ENCODE measurements around the gene CLEC10A. TPM values are rescaled to one million over a fixed set of nuclear protein-coding genes. Genes with fewer than 3 reads are reported as not detected.
A peak's percentile ranks its signal among the peaks of the same experiment; 100 is the strongest.
"Not testable (repeated sequence)": the region's sequence is repeated elsewhere in the genome, so short reads cannot be mapped to it uniquely, and the experiment has no call there.

Gene CLEC10A
- total RNA-seq, 4 donors from 2014 or later: 6.3 to 7.0 TPM; not detected in 2

GRCh38 chr17:7097940-7098339 is 17.9 kb upstream of the CLEC10A start:
- peaks cover 9% of the 10 kb centered on the region for H3K27me3 ChIP-seq

GRCh38 chr17:7095625-7096024 is 15.6 kb upstream of the CLEC10A start:
- Histone ChIP-seq H3K4me3 (no peak overlapping the region), H3K4me1 (no peaks in the 10 kb centered on the region), H3K36me3 (no peaks in the 10 kb centered on the region), H3K27me3 (peaks cover under 1% of the 10 kb centered on the region), H3K9me3 (no peaks in the 10 kb centered on the region), H3K27ac (no peak overlapping the region)
- TF ChIP-seq POLR2A (IDR thresholded peaks at IDR 0.05) (no peak), POLR2AphosphoS5 (IDR thresholded peaks at IDR 0.05) (no peak), CTCF (IDR thresholded peaks at IDR 0.05) (no peak)
- intact Hi-C loops (cut with DNase I; ENCODE audit: low total_unique reads) (no loop called here), in situ Hi-C loops (cut with MboI; ENCODE audit: low pct_ligation_motif_present in 1 of 4, low pct_unique_long_range_greater_than_20kb in 1 of 4, low sequenced_read_pairs in 3 of 4) (no loop called here)
- 88 to 93% methylated on average over 1 of the region's 1 CpG for WGBS, 2 donors (ENCODE audit: low coverage in 1 of 2)
- DNase-seq: no peak

More at GRCh38 chr17:7097940-7098339, 17.9 kb upstream of the CLEC10A start:
- H3K4me1 ChIP-seq: no peaks in the 10 kb centered on the region
- H3K36me3 ChIP-seq: no peaks in the 10 kb centered on the region
- TF ChIP-seq CTCF (IDR thresholded peaks at IDR 0.05) (no peak), EP300 (IDR thresholded peaks at IDR 0.05; ENCODE audit: low read depth) (no peak), POLR2AphosphoS5 (IDR thresholded peaks at IDR 0.05) (no peak), POLR2A (IDR thresholded peaks at IDR 0.05) (no peak)
- no peaks in the 10 kb centered on the region for H3K9me3 ChIP-seq
- WGBS, 2 donors (ENCODE audit: low coverage in 1 of 2): 61 to 70% methylated on average over 5 of the region's 5 CpGs
- no peak overlapping the region for H3K4me3 ChIP-seq
- no peak for DNase-seq
- in situ Hi-C loops (cut with MboI; ENCODE audit: low pct_ligation_motif_present in 1 of 4, low pct_unique_long_range_greater_than_20kb in 1 of 4, low sequenced_read_pairs in 3 of 4) (no loop called here), intact Hi-C loops (cut with DNase I; ENCODE audit: low total_unique reads) (loop anchor here (1.0 kb wide), 1 partner anchor 17 kb away; no protein-coding TSS in a partner anchor)
- H3K27ac ChIP-seq: no peak overlapping the region

- in situ Hi-C loops (cut with MboI; ENCODE audit: low pct_ligation_motif_present in 1 of 4, low pct_unique_long_range_greater_than_20kb in 1 of 4, low sequenced_read_pairs in 3 of 4): no loop called here
- WGBS, 2 donors (ENCODE audit: low coverage in 1 of 2): 87% methylated on average over 10 of the region's 10 CpGs; no CpG with 5 or more reads in 1 of the 2 donors
Measured at GRCh38 chr17:7094652-7095019, 14.6 kb upstream of the CLEC10A start.

GRCh38 chr17:7091311-7092005 is 11.4 kb upstream of the CLEC10A start:
- H3K9me3 ChIP-seq; DNase-seq; H3K36me3 ChIP-seq; intact Hi-C loops (cut with DNase I; ENCODE audit: low total_unique reads); H3K27ac ChIP-seq; in situ Hi-C loops (cut with MboI; ENCODE audit: low pct_ligation_motif_present in 1 of 4, low pct_unique_long_range_greater_than_20kb in 1 of 4, low sequenced_read_pairs in 3 of 4); H3K4me3 ChIP-seq; H3K4me1 ChIP-seq: not testable (repeated sequence)
- peaks cover 15% of the 10 kb centered on the region for H3K27me3 ChIP-seq
- 79 to 81% methylated on average over 11 to 25 of the region's 28 CpGs for WGBS, 2 donors (ENCODE audit: low coverage in 1 of 2)

More at GRCh38 chr17:7094652-7095019, 14.6 kb upstream of the CLEC10A start:
- H3K36me3 ChIP-seq: no peaks in the 10 kb centered on the region
- intact Hi-C loops (cut with DNase I; ENCODE audit: low total_unique reads): no loop called here
- TF ChIP-seq POLR2AphosphoS5 (IDR thresholded peaks at IDR 0.05) (no peak), CTCF (IDR thresholded peaks at IDR 0.05) (no peak), POLR2A (IDR thresholded peaks at IDR 0.05) (no peak), EP300 (IDR thresholded peaks at IDR 0.05; ENCODE audit: low read depth) (no peak)
- H3K4me3 ChIP-seq: no peak overlapping the region
- H3K27ac ChIP-seq: peak overlapping the region in 1 of 4 donors; percentile 6
- DNase-seq: no peak
- no peaks in the 10 kb centered on the region for H3K4me1 ChIP-seq
- no peaks in the 10 kb centered on the region for H3K9me3 ChIP-seq
- H3K27me3 ChIP-seq: peaks cover 8% of the 10 kb centered on the region

GRCh38 chr17:7089570-7089969 is 9.5 kb upstream of the CLEC10A start:
- DNase-seq; H3K36me3 ChIP-seq; H3K4me1 ChIP-seq; in situ Hi-C loops (cut with MboI; ENCODE audit: low pct_ligation_motif_present in 1 of 4, low pct_unique_long_range_greater_than_20kb in 1 of 4, low sequenced_read_pairs in 3 of 4); intact Hi-C loops (cut with DNase I; ENCODE audit: low total_unique reads); H3K4me3 ChIP-seq; H3K9me3 ChIP-seq; H3K27ac ChIP-seq: not testable (repeated sequence)
- WGBS, 2 donors (ENCODE audit: low coverage in 1 of 2): 88 to 100% methylated on average over 3 to 6 of the region's 6 CpGs
- peaks cover 30% of the 10 kb centered on the region for H3K27me3 ChIP-seq

GRCh38 chr17:7088442-7088841 is 8.4 kb upstream of the CLEC10A start:
- 38 to 48% methylated on average over 3 to 4 of the region's 4 CpGs for WGBS, 2 donors (ENCODE audit: low coverage in 1 of 2)
- DNase-seq; H3K4me3 ChIP-seq; H3K36me3 ChIP-seq; H3K4me1 ChIP-seq; H3K27ac ChIP-seq; in situ Hi-C loops (cut with MboI; ENCODE audit: low pct_ligation_motif_present in 1 of 4, low pct_unique_long_range_greater_than_20kb in 1 of 4, low sequenced_read_pairs in 3 of 4); H3K9me3 ChIP-seq; intact Hi-C loops (cut with DNase I; ENCODE audit: low total_unique reads): not testable (repeated sequence)
- peaks cover 30% of the 10 kb centered on the region for H3K27me3 ChIP-seq

All from transverse colon (tissue), 4 donors.